T-cell (primary cell): ENCODE data around the gene PLA2G1B. TPM values are rescaled to one million over a fixed set of nuclear protein-coding genes. Genes with fewer than 3 reads are reported as not detected.

Experiments used
- ATAC-seq, 4 experiments: fragments of 200-7000 bp in 3 of 4; fragments of 150-1000 bp in 1 of 4; cut with Tn5 transposase; replicated peaks in 1 of 4; 1 replicate in 3 of 4; 2 replicates in 1 of 4; pipeline ENCODE4 v1.10.0; 2021; ENCODE audit warnings: moderate library complexity in 3 of 4, mild to moderate bottlenecking in 2 of 4, moderate number of reproducible peaks in 1 of 4
- CTCF ChIA-PET, 2 donors: fragments of 300-600 bp; sonication (Branson Sonifier 250); formaldehyde crosslinking; loops; one replicate each; lab custom pipeline; 2022; ENCODE audit warnings: antibody characterized with exemption in 2 of 2; lab: Charles Lee
- POLR2A ChIA-PET, 2 donors: fragments of 300-600 bp; sonication (Branson Sonifier 250); formaldehyde crosslinking; loops; one replicate each; lab custom pipeline; 2022; ENCODE audit warnings: antibody characterized with exemption in 2 of 2; lab: Charles Lee
- DNase-seq, 35 experiments: peaks; one replicate each; pipeline versions ENCODE4 v3.0.0 to v3.0.0-alpha.2; 2013 to 2023
- H3K27ac ChIP-seq: one replicate; pipeline ENCODE4 v1.5.1; 2013; ENCODE audit warnings: low read length
- H3K27me3 ChIP-seq, 2 experiments: replicated peaks in 1 of 2; 1 replicate in 1 of 2; 2 replicates in 1 of 2; pipeline versions ENCODE4 v1.6.1 to v1.7.0; 2013; ENCODE audit warnings: low read length in 1 of 2, mixed read lengths in 1 of 2; ENCODE audit not compliant: control insufficient read depth in 2 of 2, insufficient read depth in 2 of 2; ENCODE audit errors: extremely low read depth in 1 of 2
- H3K36me3 ChIP-seq, 2 donors: 1 replicate in 1 of 2; 2 replicates in 1 of 2; pipeline versions ENCODE4 v1.6.1 to v1.7.0; 2013; ENCODE audit warnings: low read length in 1 of 2; ENCODE audit not compliant: control insufficient read depth in 2 of 2, insufficient read depth in 1 of 2; ENCODE audit errors: extremely low read depth in 1 of 2
- H3K4me1 ChIP-seq, 2 experiments: 1 replicate in 1 of 2; 2 replicates in 1 of 2; pipeline versions ENCODE4 v1.6.1 to v1.7.0; 2013; ENCODE audit warnings: low read length in 2 of 2, mixed read lengths in 1 of 2; ENCODE audit not compliant: insufficient read depth in 2 of 2, control insufficient read depth in 1 of 2; ENCODE audit errors: extremely low read depth in 1 of 2
- H3K4me3 ChIP-seq, 2 donors: 1 replicate in 1 of 2; 2 replicates in 1 of 2; pipeline versions ENCODE4 v1.5.1 to v1.7.0; 2013; ENCODE audit warnings: mild to moderate bottlenecking in 2 of 2, low read length in 1 of 2, moderate library complexity in 1 of 2; ENCODE audit not compliant: control insufficient read depth in 1 of 2; ENCODE audit errors: extremely low read depth in 1 of 2
- H3K9me3 ChIP-seq: 2 replicates; pipeline ENCODE4 v1.7.0; 2013
- H3K27ac Mint-ChIP-seq, 2 donors: one replicate each; pipeline ENCODE4 v1.8.0; 2020 to 2021; ENCODE audit warnings: mild to moderate bottlenecking in 2 of 2, mixed read lengths in 2 of 2
- H3K27me3 Mint-ChIP-seq, 2 donors: one replicate each; pipeline ENCODE4 v1.8.0; 2021 to 2022; ENCODE audit warnings: mixed read lengths in 2 of 2
- H3K36me3 Mint-ChIP-seq: one replicate; pipeline ENCODE4 v1.8.0; 2021; ENCODE audit warnings: mixed read lengths
- H3K4me1 Mint-ChIP-seq, 3 donors: one replicate each; pipeline ENCODE4 v1.8.0; 2020 to 2022; ENCODE audit warnings: mixed read lengths in 3 of 3, mild to moderate bottlenecking in 1 of 3
- H3K4me3 Mint-ChIP-seq, 3 donors: one replicate each; pipeline ENCODE4 v1.8.0; 2020 to 2022; ENCODE audit warnings: mild to moderate bottlenecking in 3 of 3, mixed read lengths in 3 of 3, moderate library complexity in 3 of 3
- H3K9me3 Mint-ChIP-seq, 3 donors: one replicate each; pipeline ENCODE4 v1.8.0; 2020 to 2022; ENCODE audit warnings: mixed read lengths in 3 of 3
- WGBS: methylation state at CpG from one replicate; pipeline ENCODE4 v1.1.5; 2013; ENCODE audit warnings: missing lambda C conversion rate; ENCODE audit not compliant: insufficient coverage; 5-methylcytosine and 5-hydroxymethylcytosine counted together
- total RNA-seq, 35 experiments: library from RNA in 6 of 35; stranded (reverse) in 6 of 35; fragments of 120-200 nt in 1 of 35; gene quantifications; one replicate each; pipeline versions ENCODE4 v1.2.1 to v1.2.4 and lab custom pipeline; 2013 to 2026

The PLA2G1B gene
- total RNA-seq, 5 donors from 2014 or later (not counting 1 experiment from before 2014, with no cell fraction given), result 1.6 to 2.9 (median 1.8) TPM; not detected in 2

DNA sequence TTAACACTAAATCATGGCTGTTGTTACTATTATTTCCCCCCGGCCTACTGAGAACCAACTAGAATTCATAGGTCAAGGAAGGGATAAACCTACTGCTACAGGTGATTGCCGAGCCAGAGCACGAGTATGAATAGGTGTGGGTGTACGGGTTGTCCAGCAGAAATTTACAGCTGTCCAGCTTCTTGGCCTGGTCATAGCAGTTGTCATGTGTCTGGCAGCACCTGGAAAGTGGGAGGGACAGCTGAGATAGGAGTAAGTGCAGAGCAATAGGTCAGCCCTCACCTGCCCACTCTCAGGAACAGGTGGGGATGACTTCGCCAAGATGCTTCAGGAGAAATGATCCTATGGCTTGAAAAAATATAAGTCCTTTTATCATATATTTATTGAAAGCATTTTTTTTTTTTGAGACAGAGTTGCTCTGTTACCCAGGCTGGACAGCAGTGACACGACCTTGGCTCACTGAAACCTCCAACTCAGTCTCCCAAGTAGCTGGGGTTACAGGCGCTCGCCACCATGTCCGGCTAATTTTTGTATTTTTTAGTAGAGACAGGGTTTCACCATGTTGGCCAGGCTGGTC is 2.6 kb downstream of the PLA2G1B start:
- Mint-ChIP-seq H3K36me3 (no peaks in the 10 kb centered on the region), H3K9me3 (no peaks in the 10 kb centered on the region), H3K4me3 (peak overlapping the region in 1 of 3 donors; percentile 91), H3K27ac (no peak overlapping the region), H3K4me1 (peaks cover 8 to 12% (median 9%) of the 10 kb centered on the region in 3 donors), H3K27me3 (no peaks in the 10 kb centered on the region)
- H3K4me3 ChIP-seq, result no peak overlapping the region
- no peak overlapping the region for H3K27ac ChIP-seq
- CTCF ChIA-PET, result interaction anchor here (0.5 to 1.0 kb wide), 3 partner anchors 17 to 647 kb away, joined by 3 to 10 read pairs (median 5); partner anchors contain the start of gene SIRT4 (in 1 of the 2)
- H3K36me3 ChIP-seq, result no peaks in the 10 kb centered on the region
- H3K9me3 ChIP-seq, result no peaks in the 10 kb centered on the region
- POLR2A ChIA-PET, result no interaction called here
- WGBS, result 83% methylated on average over 6 of the region's 9 CpGs
- peaks cover 0 to 9% of the 10 kb centered on the region in 2 experiments for H3K4me1 ChIP-seq
- ATAC-seq (peak in 1 of 4 experiments; percentile 26), DNase-seq (no peak)
- peaks cover 0 to 12% of the 10 kb centered on the region in 2 experiments for H3K27me3 ChIP-seq

- no peaks in the 10 kb centered on the region for H3K36me3 ChIP-seq
- Mint-ChIP-seq H3K9me3 (no peaks in the 10 kb centered on the region), H3K27ac (no peak overlapping the region), H3K36me3 (no peaks in the 10 kb centered on the region), H3K4me3 (no peak overlapping the region), H3K27me3 (no peaks in the 10 kb centered on the region), H3K4me1 (peaks cover 8 to 12% (median 9%) of the 10 kb centered on the region in 3 donors)
- WGBS, result 90% methylated on average over 2 of the region's 2 CpGs
- H3K27ac ChIP-seq, result no peak overlapping the region
- H3K4me1 ChIP-seq, result peaks cover 0 to 9% of the 10 kb centered on the region in 2 experiments
- no peaks in the 10 kb centered on the region for H3K9me3 ChIP-seq
- peaks cover 0 to 12% of the 10 kb centered on the region in 2 experiments for H3K27me3 ChIP-seq
- ATAC-seq (no peak), DNase-seq (no peak)
- CTCF ChIA-PET, result no interaction called here
- no peak overlapping the region for H3K4me3 ChIP-seq
- POLR2A ChIA-PET, result no interaction called here
These were observed 3.8 kb downstream of the PLA2G1B start for GRCh38 chr12:120323772-120324171.

GRCh38 chr12:120321382-120322202 is 6.0 kb downstream of the PLA2G1B start:
- DNase-seq (no peak), ATAC-seq (no peak)
- Histone ChIP-seq H3K27me3 (peaks cover 0 to 6% of the 10 kb centered on the region in 2 experiments), H3K4me1 (peaks cover 7 to 22% of the 10 kb centered on the region in 2 experiments), H3K27ac (no peak overlapping the region), H3K4me3 (no peak overlapping the region), H3K36me3 (no peaks in the 10 kb centered on the region), H3K9me3 (no peaks in the 10 kb centered on the region)
- no peak overlapping the region for H3K27ac Mint-ChIP-seq
- ChIA-PET POLR2A (no interaction called here), CTCF (interaction anchor here (1.0 to 1.2 kb wide), 2 partner anchors 8 to 33 kb away, joined by 3 to 4 read pairs; no protein-coding TSS in a partner anchor)
- no peak overlapping the region for H3K4me3 Mint-ChIP-seq
- no peaks in the 10 kb centered on the region for H3K9me3 Mint-ChIP-seq
- no peaks in the 10 kb centered on the region for H3K36me3 Mint-ChIP-seq
- H3K27me3 Mint-ChIP-seq, result no peaks in the 10 kb centered on the region
- H3K4me1 Mint-ChIP-seq, result peaks cover 20 to 22% (median 21%) of the 10 kb centered on the region in 3 donors
- WGBS, result 86% methylated on average over 5 of the region's 13 CpGs

- peak overlapping the region; percentile 83 for H3K27ac ChIP-seq
- no peaks in the 10 kb centered on the region for H3K27me3 ChIP-seq
- peaks cover 7 to 14% of the 10 kb centered on the region in 2 experiments for H3K4me1 ChIP-seq
- DNase-seq (peak; percentile 98 to 100 (median 100)), ATAC-seq (peak; percentile 99 to 100 (median 99))
- Mint-ChIP-seq H3K27ac (peak overlapping the region; percentile 95 to 96), H3K27me3 (no peaks in the 10 kb centered on the region), H3K36me3 (no peaks in the 10 kb centered on the region), H3K4me1 (peaks cover 10 to 14% (median 13%) of the 10 kb centered on the region in 3 donors), H3K4me3 (peak overlapping the region; percentile 90 to 92 (median 90)), H3K9me3 (no peaks in the 10 kb centered on the region)
- POLR2A ChIA-PET, result interaction anchor here (0.6 to 1.6 kb wide), 5 partner anchors 25 to 1782 kb away, joined by 3 to 23 read pairs (median 7); partner anchors contain the start of genes COQ5 (in 1 of the 2), RNU4-1 (in 1 of the 2), RNU4-2 (in 1 of the 2) and RPLP0 (in 1 of the 2)
- under 1% methylated on average over 26 of the region's 42 CpGs for WGBS
- no peaks in the 10 kb centered on the region for H3K9me3 ChIP-seq
- CTCF ChIA-PET, result interaction anchor here (0.6 to 2.2 kb wide), 7 partner anchors 9 to 1087 kb away, joined by 3 to 24 read pairs (median 4); partner anchors contain the start of genes SIRT4 (in 2 of the 2), RNU4-1 (in 1 of the 2) and RPLP0 (in 1 of the 2)
- H3K4me3 ChIP-seq, result peak overlapping the region; percentile 66 to 82
- H3K36me3 ChIP-seq, result no peaks in the 10 kb centered on the region
These were observed 10.1 kb downstream of the PLA2G1B start for GRCh38 chr12:120317224-120318105.

GRCh38 chr12:120316798-120317223 is 10.8 kb downstream of the PLA2G1B start:
- ChIA-PET CTCF (interaction anchor here (0.6 to 2.2 kb wide), 6 partner anchors 9 to 116 kb away, joined by 3 to 24 read pairs (median 4); partner anchors contain the start of genes SIRT4 (in 2 of the 2), RNU4-1 (in 1 of the 2) and RPLP0 (in 1 of the 2)), POLR2A (interaction anchor here in 1 of 2 donors (1.6 kb wide), 1 partner anchor 25 kb away, joined by 23 read pairs; the partner anchor contains the start of genes RNU4-1 and RNU4-2)
- Histone ChIP-seq H3K4me1 (peaks cover 7 to 14% of the 10 kb centered on the region in 2 experiments), H3K27me3 (no peaks in the 10 kb centered on the region), H3K4me3 (peak overlapping the region; percentile 66 to 82), H3K27ac (peak overlapping the region; percentile 83), H3K36me3 (no peaks in the 10 kb centered on the region), H3K9me3 (no peaks in the 10 kb centered on the region)
- 78% methylated on average over 6 of the region's 9 CpGs for WGBS
- Mint-ChIP-seq H3K36me3 (no peaks in the 10 kb centered on the region), H3K9me3 (no peaks in the 10 kb centered on the region), H3K27me3 (no peaks in the 10 kb centered on the region), H3K4me3 (peak overlapping the region; percentile 90 to 92 (median 90)), H3K4me1 (peaks cover 10 to 14% (median 13%) of the 10 kb centered on the region in 3 donors), H3K27ac (peak overlapping the region; percentile 95 to 96)
- DNase-seq (no peak), ATAC-seq (peak in 2 of 4 experiments; percentile 3)
